Activated naive CD4-positive, alpha-beta T cell treated with Interleukin-2 at 50 U/mL for 16 hours (primary cell): ENCODE measurements around the gene CPSF2.
A peak's percentile ranks its signal among the peaks of the same experiment; 100 is the strongest.

ENCODE experiments used
- DNase-seq: peaks from one replicate; pipeline ENCODE4 v3.0.0-alpha.2; 2020

CPSF2 gene

GRCh38 chr14:92121670-92122350 is at the start of gene CPSF2, which contains the start of gene NDUFB1:
Gene CPSF2, plus strand, starts transcription at chr14:92121969. Its CDS starts 9,016 bp downstream, at chr14:92130985.
Gene NDUFB1, minus strand, starts transcription at chr14:92121706. Its CDS starts 4,069 bp downstream, at chr14:92117637.
- peak; percentile 88 for DNase-seq

- DNase-seq, result no peak
Measured at GRCh38 chr14:92074555-92074954, 47.2 kb upstream of the CPSF2 start.

GRCh38 chr14:92088494-92088893 is 33.3 kb upstream of the CPSF2 start:
- no peak for DNase-seq

GRCh38 chr14:92093320-92093719 is 28.4 kb upstream of the CPSF2 start:
- DNase-seq, result no peak

- DNase-seq, result no peak
Measured at GRCh38 chr14:92099802-92100201, 22.0 kb upstream of the CPSF2 start.

- no peak for DNase-seq
Measured at GRCh38 chr14:92103363-92103989, 18.3 kb upstream of the CPSF2 start.

- no peak for DNase-seq
Measured at GRCh38 chr14:92105073-92105892, 16.5 kb upstream of the CPSF2 start.

GRCh38 chr14:92105893-92106142 is 16.0 kb upstream of the CPSF2 start:
- DNase-seq, result peak; percentile 24

GRCh38 chr14:92106143-92106926 is 15.4 kb upstream of the CPSF2 start, which contains the start of gene ATXN3:
Gene ATXN3, minus strand, starts transcription at chr14:92106582. Its CDS starts 30 bp downstream, at chr14:92106552.
- DNase-seq, result peak; percentile 95

- DNase-seq, result peak; percentile 4
Measured at GRCh38 chr14:92108345-92109254, 13.2 kb upstream of the CPSF2 start.

- DNase-seq, result no peak
Measured at GRCh38 chr14:92109490-92109889, 12.3 kb upstream of the CPSF2 start.

GRCh38 chr14:92121207-92121669 is 531 bp upstream of the CPSF2 start:
- no peak for DNase-seq

- DNase-seq, result no peak
Measured at GRCh38 chr14:92122351-92122677, 545 bp downstream of the CPSF2 start.

- peak; percentile 3 for DNase-seq
Measured at GRCh38 chr14:92122761-92123160, 992 bp downstream of the CPSF2 start.

GRCh38 chr14:92134456-92134855 is 12.7 kb downstream of the CPSF2 start:
- DNase-seq, result no peak

- no peak for DNase-seq
Measured at GRCh38 chr14:92135269-92135668, 13.5 kb downstream of the CPSF2 start.

- no peak for DNase-seq
Measured at GRCh38 chr14:92143309-92143708, 21.5 kb downstream of the CPSF2 start.

GRCh38 chr14:92143962-92144361 is 22.2 kb downstream of the CPSF2 start:
- DNase-seq, result no peak

GRCh38 chr14:92144708-92145107 is 22.9 kb downstream of the CPSF2 start:
- DNase-seq, result no peak

GRCh38 chr14:92153581-92153980 is 31.8 kb downstream of the CPSF2 start:
- DNase-seq, result no peak

GRCh38 chr14:92154283-92154942 is 32.6 kb downstream of the CPSF2 start:
- no peak for DNase-seq
